ENCODE results near the gene KLF6.
A peak's percentile ranks its signal among the peaks of the same experiment; 100 is the strongest.

GRCh38 chr10:3781468-3782145 lies 3.4 kb downstream of the KLF6 start:
- TF ChIP-seq CTCF (IDR thresholded peaks at IDR 0.05) (peak; percentile 37 to 73 (median 60)), POLR2A (IDR thresholded peaks at IDR 0.05) (no peak)

Data from heart left ventricle (tissue), 13 donors.